WTC11 (cell line): ENCODE data around the gene LSR. TPM values are rescaled to one million over a fixed set of nuclear protein-coding genes. Genes with fewer than 3 reads are reported as not detected.
"Not testable (repeated sequence)": the region's sequence is repeated elsewhere in the genome, so short reads cannot be mapped to it uniquely, and the experiment has no call there.

ENCODE experiments used
- ATAC-seq: fragments of 200-7000 bp; cut with Tn5 transposase; 2 replicates; pipeline ENCODE4 v1.10.0; 2021; ENCODE audit warnings: mild to moderate bottlenecking, moderate library complexity
- CTCF ChIA-PET: fragments of 300-600 bp; sonication (Branson Sonifier 250); formaldehyde crosslinking; loops from one replicate; lab custom pipeline; 2021; ENCODE audit warnings: antibody characterized with exemption; lab: Charles Lee
- POLR2A ChIA-PET: fragments of 350-600 bp; sonication (Branson Sonifier 250); formaldehyde crosslinking; loops from one replicate; lab custom pipeline; 2021; ENCODE audit warnings: antibody characterized with exemption; lab: Charles Lee
- DNase-seq: peaks from one replicate; pipeline ENCODE4 v3.0.0; 2021; ENCODE audit warnings: low spot score
- H3K27ac Mint-ChIP-seq: 2 replicates; pipeline ENCODE4 v1.8.0; 2021; ENCODE audit warnings: mixed read lengths
- H3K27me3 Mint-ChIP-seq: 2 replicates; pipeline ENCODE4 v1.8.0; 2021; ENCODE audit warnings: low read depth, mild to moderate bottlenecking, moderate library complexity, mixed read lengths
- H3K36me3 Mint-ChIP-seq: 2 replicates; pipeline ENCODE4 v1.8.0; 2021; ENCODE audit warnings: mixed read lengths
- H3K4me1 Mint-ChIP-seq: 2 replicates; pipeline ENCODE4 v1.8.0; 2022; ENCODE audit warnings: mixed read lengths
- H3K4me3 Mint-ChIP-seq: 2 replicates; pipeline ENCODE4 v1.8.0; 2021; ENCODE audit warnings: mild to moderate bottlenecking, moderate library complexity, mixed read lengths
- H3K9me3 Mint-ChIP-seq: 2 replicates; pipeline ENCODE4 v1.8.0; 2021; ENCODE audit warnings: mixed read lengths
- ATF1 ChIP-seq: sonication (generic); formaldehyde crosslinking; IDR thresholded peaks from 2 replicates; pipeline ENCODE4 v1.8.1; 2023; ENCODE audit warnings: mild to moderate bottlenecking, moderate library complexity, missing genetic modification reagents
- CREB1 ChIP-seq: sonication (generic); formaldehyde crosslinking; IDR thresholded peaks from 2 replicates; pipeline ENCODE4 v1.8.0; 2023; ENCODE audit warnings: mild to moderate bottlenecking, missing genetic modification reagents
- ELF4 ChIP-seq: sonication (generic); formaldehyde crosslinking; IDR thresholded peaks from 2 replicates; pipeline ENCODE4 v1.8.1; 2022; ENCODE audit warnings: low read depth, mild to moderate bottlenecking, moderate library complexity, missing genetic modification reagents
- ESRRA ChIP-seq: sonication (generic); formaldehyde crosslinking; IDR thresholded peaks from 2 replicates; pipeline ENCODE4 v1.8.1; 2022; ENCODE audit warnings: mild to moderate bottlenecking, missing genetic modification reagents, borderline replicate concordance
- FOXJ3 ChIP-seq: sonication (generic); formaldehyde crosslinking; IDR thresholded peaks from 2 replicates; pipeline ENCODE4 v1.9.0; 2021; ENCODE audit warnings: missing genetic modification reagents, mild to moderate bottlenecking, borderline replicate concordance
- GRHL2 ChIP-seq: fragments of 250-450 bp; sonication (Bioruptor Pico); IDR thresholded peaks from 2 replicates; pipeline ENCODE4 v1.8.0; 2022; ENCODE audit warnings: mild to moderate bottlenecking, moderate library complexity; ENCODE audit not compliant: insufficient replicate concordance, severe bottlenecking
- IRF2 ChIP-seq: sonication (generic); formaldehyde crosslinking; IDR thresholded peaks from 2 replicates; pipeline ENCODE4 v1.8.0; 2022; ENCODE audit warnings: low read depth, missing genetic modification reagents, borderline replicate concordance
- MXD4 ChIP-seq: fragments of 250-450 bp; sonication (Bioruptor Pico); IDR thresholded peaks from 2 replicates; pipeline ENCODE4 v1.8.0; 2021; ENCODE audit warnings: mild to moderate bottlenecking, moderate library complexity, borderline replicate concordance
- MYBL2 ChIP-seq: sonication (generic); formaldehyde crosslinking; IDR thresholded peaks from 2 replicates; pipeline ENCODE4 v1.8.1; 2023; ENCODE audit warnings: mild to moderate bottlenecking, moderate library complexity, missing genetic modification reagents
- NFE2L1 ChIP-seq: sonication (generic); formaldehyde crosslinking; IDR thresholded peaks from 2 replicates; pipeline ENCODE4 v1.8.1; 2023; ENCODE audit warnings: missing genetic modification reagents
- RORB ChIP-seq: fragments of 250-450 bp; sonication (Bioruptor Pico); IDR thresholded peaks from 2 replicates; pipeline ENCODE4 v1.9.0; 2021; ENCODE audit warnings: mild to moderate bottlenecking
- TEAD1 ChIP-seq: sonication (generic); formaldehyde crosslinking; IDR thresholded peaks from 2 replicates; pipeline ENCODE4 v1.8.0; 2022; ENCODE audit warnings: mild to moderate bottlenecking, missing genetic modification reagents
- ZNF219 ChIP-seq: sonication (generic); formaldehyde crosslinking; IDR thresholded peaks from 2 replicates; pipeline ENCODE4 v1.8.0; 2023; ENCODE audit warnings: missing genetic modification reagents, mild to moderate bottlenecking, borderline replicate concordance
- total RNA-seq: library from RNA; stranded (reverse); gene quantifications from 3 replicates; pipeline ENCODE4 v1.2.3, GENCODE V29; 2021
- TF ChIP-seq, protein P1 (sequence below): sonication (generic); formaldehyde crosslinking; IDR thresholded peaks from 2 replicates; pipeline ENCODE4 v1.8.0; 2022; ENCODE audit warnings: mild to moderate bottlenecking, missing genetic modification reagents
- TF ChIP-seq, protein P2 (sequence below): sonication (generic); formaldehyde crosslinking; IDR thresholded peaks from 2 replicates; pipeline ENCODE4 v1.8.1; 2023; ENCODE audit warnings: mild to moderate bottlenecking, moderate library complexity, missing genetic modification reagents
- TF ChIP-seq, protein P3 (sequence below): fragments of 200-600 bp; IDR thresholded peaks from 2 replicates; pipeline ENCODE4 v1.8.0; 2022; ENCODE audit warnings: antibody characterized with exemption
- TF ChIP-seq, protein P4 (sequence below): fragments of 250-450 bp; sonication (Bioruptor Pico); IDR thresholded peaks from 2 replicates; pipeline ENCODE4 v1.9.0; 2021; ENCODE audit warnings: moderate library complexity, mild to moderate bottlenecking, inconsistent platforms, borderline replicate concordance
- TF ChIP-seq, protein P5 (sequence below): sonication (generic); formaldehyde crosslinking; IDR thresholded peaks from 2 replicates; pipeline ENCODE4 v1.8.1; 2022; ENCODE audit warnings: low read depth, mild to moderate bottlenecking, moderate library complexity, missing genetic modification reagents, borderline replicate concordance

Gene LSR
- total RNA-seq, 1 experiment from 2014 or later = 130 TPM

DNA sequence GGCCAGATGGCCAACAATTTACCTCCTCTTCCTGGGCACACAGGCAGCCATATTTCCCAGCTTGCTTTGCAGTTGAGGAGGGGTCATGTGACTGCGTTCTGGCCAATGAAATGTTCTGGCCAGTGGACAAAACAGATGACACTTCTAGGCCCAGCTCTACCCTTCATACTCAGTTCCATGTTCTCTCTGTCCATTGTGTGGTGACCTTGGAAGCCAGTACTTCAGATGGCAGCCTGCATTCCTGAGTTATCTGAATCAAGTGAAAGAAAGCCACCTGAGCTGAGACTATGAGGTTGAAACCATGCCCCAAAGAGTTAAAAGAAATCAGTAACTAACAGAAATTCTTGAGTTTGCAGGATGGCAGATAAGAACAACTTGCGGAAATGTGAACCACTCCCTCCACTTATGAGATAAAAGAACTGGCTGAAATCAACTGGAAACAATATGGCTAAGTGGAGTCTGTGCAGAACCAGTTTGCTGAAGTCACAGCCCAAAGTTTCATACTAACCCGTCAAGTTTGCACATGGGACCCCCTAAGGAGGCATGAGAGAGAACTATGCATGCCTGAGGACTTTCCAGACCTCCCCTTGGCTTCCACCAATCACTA lies 28.4 kb upstream of the LSR start (continued):
- TF ChIP-seq, protein P1, sequence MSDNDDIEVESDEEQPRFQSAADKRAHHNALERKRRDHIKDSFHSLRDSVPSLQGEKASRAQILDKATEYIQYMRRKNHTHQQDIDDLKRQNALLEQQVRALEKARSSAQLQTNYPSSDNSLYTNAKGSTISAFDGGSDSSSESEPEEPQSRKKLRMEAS (CRISPR knock-in tag) = no peak
- TF ChIP-seq ELF4 (CRISPR knock-in tag) = no peak
- TF ChIP-seq, all 79 proteins: peak for 2

DNA sequence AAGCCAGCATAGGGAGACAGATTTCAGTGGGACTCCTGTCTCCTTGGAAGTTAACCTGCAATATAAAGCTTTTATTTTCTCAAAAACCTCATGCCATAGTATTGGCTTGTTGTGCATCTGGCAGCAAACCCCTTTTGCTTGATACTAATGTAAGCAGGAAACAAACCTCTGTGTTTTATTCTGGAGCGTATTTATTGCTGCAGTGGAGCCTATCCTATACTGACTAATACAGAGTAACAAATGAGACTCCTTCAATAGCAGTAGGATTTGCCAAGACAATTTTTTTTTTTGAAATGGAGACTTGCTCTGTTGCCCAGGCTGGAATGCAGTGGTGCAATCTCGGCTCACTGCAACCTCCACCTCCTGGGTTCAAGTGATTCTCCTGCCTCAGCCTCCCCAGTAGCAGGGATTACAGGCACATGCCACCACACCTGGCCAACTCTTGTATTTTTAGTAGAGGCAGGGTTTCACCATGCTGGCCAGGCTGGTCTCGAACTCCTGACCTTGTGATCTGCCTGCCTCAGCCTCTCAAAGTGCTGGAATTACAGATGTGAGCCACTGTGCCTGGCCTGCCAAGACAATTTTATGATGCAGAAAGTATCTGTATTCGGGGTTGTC lies 27.7 kb upstream of the LSR start:
- DNase-seq, H3K27ac Mint-ChIP-seq, H3K4me3 Mint-ChIP-seq, ATAC-seq: not testable (repeated sequence)
- POLR2A ChIA-PET = interaction anchor here (0.6 kb wide), 2 partner anchors 9 to 222 kb away, joined by 3 to 5 read pairs; no protein-coding TSS in a partner anchor
- Mint-ChIP-seq H3K36me3 (peaks cover 12% of the 10 kb centered on the region), H3K9me3 (peaks cover 46% of the 10 kb centered on the region), H3K27me3 (peaks cover 13% of the 10 kb centered on the region), H3K4me1 (peaks cover 20% of the 10 kb centered on the region)
- CTCF ChIA-PET = interaction anchor here (0.9 kb wide), 1 partner anchor 85 kb away, joined by 3 read pairs; no protein-coding TSS in a partner anchor

DNA sequence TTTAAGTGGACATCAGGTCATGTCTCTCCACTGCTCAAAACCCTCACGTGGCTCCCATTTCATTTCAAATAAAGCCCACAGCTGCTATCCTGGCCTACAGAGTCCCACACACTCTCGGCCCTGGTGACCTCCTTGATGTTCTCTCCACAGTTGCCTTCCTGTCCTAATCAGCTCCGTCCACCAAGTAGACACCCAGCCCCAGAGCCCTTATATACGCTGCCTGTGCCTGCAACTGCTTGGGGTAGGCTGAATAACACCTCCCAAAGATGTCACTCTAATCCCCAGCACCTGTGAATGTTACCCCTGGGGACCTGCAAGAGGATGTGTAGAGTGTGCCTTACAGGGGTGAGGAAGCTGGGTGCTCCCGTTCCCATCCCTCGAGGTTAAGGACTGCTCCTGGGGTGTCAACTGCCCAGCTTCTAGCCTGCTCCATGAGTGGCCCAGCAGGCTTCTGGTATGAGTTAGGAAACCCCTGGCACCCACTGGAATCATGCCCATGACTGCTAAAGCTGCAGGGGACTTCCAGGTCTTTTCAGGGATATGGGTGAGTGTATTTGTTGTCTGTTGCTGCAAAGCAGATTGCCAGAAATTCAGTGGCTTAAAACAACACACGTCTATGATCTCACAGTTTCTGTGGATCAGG lies 26.3 kb upstream of the LSR start:
- CTCF ChIA-PET = interaction anchor here (1.0 kb wide), 1 partner anchor 80 kb away, joined by 4 read pairs; no protein-coding TSS in a partner anchor
- Mint-ChIP-seq H3K27ac (no peak overlapping the region), H3K4me3 (no peak overlapping the region), H3K27me3 (peaks cover 11% of the 10 kb centered on the region), H3K9me3 (peaks cover 34% of the 10 kb centered on the region)
- POLR2A ChIA-PET = no interaction called here
- no peak for DNase-seq
- ATAC-seq = no peak
- TF ChIP-seq MXD4 (CRISPR knock-in tag) (no peak), CREB1 (CRISPR knock-in tag) (no peak), TEAD1 (no peak), FOXJ3 (CRISPR knock-in tag) (no peak), GRHL2 (CRISPR knock-in tag) (no peak), IRF2 (no peak), NFE2L1 (CRISPR knock-in tag) (no peak), RORB (CRISPR knock-in tag) (no peak), MYBL2 (CRISPR knock-in tag) (no peak), ZNF219 (CRISPR knock-in tag) (no peak), ELF4 (CRISPR knock-in tag) (no peak), ESRRA (CRISPR knock-in tag) (no peak), ATF1 (CRISPR knock-in tag) (no peak)
- TF ChIP-seq, protein P2, sequence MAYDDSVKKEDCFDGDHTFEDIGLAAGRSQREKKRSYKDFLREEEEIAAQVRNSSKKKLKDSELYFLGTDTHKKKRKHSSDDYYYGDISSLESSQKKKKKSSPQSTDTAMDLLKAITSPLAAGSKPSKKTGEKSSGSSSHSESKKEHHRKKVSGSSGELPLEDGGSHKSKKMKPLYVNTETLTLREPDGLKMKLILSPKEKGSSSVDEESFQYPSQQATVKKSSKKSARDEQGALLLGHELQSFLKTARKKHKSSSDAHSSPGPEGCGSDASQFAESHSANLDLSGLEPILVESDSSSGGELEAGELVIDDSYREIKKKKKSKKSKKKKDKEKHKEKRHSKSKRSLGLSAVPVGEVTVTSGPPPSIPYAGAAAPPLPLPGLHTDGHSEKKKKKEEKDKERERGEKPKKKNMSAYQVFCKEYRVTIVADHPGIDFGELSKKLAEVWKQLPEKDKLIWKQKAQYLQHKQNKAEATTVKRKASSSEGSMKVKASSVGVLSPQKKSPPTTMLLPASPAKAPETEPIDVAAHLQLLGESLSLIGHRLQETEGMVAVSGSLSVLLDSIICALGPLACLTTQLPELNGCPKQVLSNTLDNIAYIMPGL (CRISPR knock-in tag) = no peak
- TF ChIP-seq, protein P3, sequence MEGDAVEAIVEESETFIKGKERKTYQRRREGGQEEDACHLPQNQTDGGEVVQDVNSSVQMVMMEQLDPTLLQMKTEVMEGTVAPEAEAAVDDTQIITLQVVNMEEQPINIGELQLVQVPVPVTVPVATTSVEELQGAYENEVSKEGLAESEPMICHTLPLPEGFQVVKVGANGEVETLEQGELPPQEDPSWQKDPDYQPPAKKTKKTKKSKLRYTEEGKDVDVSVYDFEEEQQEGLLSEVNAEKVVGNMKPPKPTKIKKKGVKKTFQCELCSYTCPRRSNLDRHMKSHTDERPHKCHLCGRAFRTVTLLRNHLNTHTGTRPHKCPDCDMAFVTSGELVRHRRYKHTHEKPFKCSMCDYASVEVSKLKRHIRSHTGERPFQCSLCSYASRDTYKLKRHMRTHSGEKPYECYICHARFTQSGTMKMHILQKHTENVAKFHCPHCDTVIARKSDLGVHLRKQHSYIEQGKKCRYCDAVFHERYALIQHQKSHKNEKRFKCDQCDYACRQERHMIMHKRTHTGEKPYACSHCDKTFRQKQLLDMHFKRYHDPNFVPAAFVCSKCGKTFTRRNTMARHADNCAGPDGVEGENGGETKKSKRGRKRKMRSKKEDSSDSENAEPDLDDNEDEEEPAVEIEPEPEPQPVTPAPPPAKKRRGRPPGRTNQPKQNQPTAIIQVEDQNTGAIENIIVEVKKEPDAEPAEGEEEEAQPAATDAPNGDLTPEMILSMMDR = no peak
- TF ChIP-seq, protein P4, sequence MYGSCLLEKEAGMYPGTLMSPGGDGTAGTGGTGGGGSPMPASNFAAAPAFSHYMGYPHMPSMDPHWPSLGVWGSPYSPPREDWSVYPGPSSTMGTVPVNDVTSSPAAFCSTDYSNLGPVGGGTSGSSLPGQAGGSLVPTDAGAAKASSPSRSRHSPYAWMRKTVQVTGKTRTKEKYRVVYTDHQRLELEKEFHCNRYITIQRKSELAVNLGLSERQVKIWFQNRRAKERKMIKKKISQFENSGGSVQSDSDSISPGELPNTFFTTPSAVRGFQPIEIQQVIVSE = no peak
- TF ChIP-seq, protein P5, sequence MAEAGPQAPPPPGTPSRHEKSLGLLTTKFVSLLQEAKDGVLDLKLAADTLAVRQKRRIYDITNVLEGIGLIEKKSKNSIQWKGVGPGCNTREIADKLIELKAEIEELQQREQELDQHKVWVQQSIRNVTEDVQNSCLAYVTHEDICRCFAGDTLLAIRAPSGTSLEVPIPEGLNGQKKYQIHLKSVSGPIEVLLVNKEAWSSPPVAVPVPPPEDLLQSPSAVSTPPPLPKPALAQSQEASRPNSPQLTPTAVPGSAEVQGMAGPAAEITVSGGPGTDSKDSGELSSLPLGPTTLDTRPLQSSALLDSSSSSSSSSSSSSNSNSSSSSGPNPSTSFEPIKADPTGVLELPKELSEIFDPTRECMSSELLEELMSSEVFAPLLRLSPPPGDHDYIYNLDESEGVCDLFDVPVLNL (CRISPR knock-in tag) = no peak
- TF ChIP-seq, all 79 proteins: peak for 0
- peaks cover 18% of the 10 kb centered on the region for H3K4me1 Mint-ChIP-seq
- H3K36me3 Mint-ChIP-seq = peaks cover 9% of the 10 kb centered on the region
